IPS-NIHi7 (cell line): ENCODE results near the gene UBAP1.
"Not testable (repeated sequence)": the region's sequence is repeated elsewhere in the genome, so short reads cannot be mapped to it uniquely, and the experiment has no call there.

Source experiments
- DNase-seq: peaks from one replicate; pipeline ENCODE4 v3.0.0; 2012; ENCODE audit warnings: mixed read lengths; ENCODE audit errors: extremely low spot score

UBAP1 gene

DNA sequence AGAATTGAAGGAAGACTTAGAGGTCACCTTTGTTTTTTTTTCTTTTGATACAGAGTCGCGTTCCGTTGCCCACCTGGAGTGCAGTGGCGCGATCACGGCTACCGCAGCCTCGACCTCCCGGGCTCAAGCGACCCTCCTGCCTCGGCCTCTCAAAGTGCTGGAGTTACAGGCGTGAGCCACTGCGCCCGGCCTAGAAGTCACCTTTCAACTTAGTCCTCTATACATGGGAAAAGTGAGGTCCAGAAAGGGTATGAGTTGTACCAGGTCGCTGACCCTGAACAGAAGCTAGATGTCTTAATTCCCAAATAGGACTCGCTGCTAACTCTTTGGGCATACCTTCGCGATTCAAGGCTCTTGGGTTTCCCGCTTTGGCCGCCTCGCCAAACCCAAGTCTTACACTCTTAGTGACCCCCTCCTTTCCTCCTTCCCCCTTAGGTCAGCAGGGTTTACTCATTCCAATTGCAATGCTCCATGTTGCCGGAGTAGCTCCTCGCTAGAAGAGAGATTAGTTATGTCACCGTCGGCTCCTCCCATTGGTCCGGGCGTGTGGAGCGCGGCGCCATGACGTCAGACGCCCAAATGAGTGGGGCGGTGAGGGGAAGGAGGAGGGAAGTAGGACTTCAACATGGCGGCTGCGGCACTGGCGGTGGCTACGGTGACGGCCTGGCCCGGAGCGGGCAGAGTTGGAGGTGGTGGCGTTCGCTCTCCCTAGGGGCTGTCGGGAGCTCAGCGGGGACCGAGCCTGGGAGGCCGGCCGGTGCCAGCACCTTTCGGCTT lies at the start of gene UBAP1:
Gene UBAP1 (plus strand): TSS at position 608 of the 777 bp plus-strand sequence. CDS start 41,872 bp downstream, outside the sequence.
- DNase-seq = peak; percentile 95

GRCh38 chr9:34131571-34131970 lies 47.3 kb upstream of the UBAP1 start:
- DNase-seq = no peak

- no peak for DNase-seq
Measured at GRCh38 chr9:34133436-34133949, 45.4 kb upstream of the UBAP1 start.

- no peak for DNase-seq
Measured at GRCh38 chr9:34134521-34134920, 44.3 kb upstream of the UBAP1 start.

DNA sequence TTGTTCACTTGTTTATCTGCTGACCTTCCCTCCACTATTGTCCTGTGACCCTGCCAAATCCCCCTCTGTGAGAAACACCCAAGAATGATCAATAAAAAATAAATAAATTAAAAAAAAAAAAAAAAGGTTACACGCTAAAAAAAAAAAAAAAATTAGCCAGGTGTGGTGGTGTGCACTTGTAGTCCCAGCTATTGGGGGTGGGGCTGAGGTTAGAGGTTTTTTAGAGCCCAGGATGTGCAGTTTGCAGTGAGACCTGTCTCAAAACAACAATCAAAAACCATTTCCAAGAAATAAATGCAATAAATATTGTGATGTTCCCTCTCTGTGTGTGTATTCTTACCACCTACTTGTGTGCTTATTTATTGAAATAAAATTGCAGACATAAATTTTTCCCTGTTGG lies 40.2 kb upstream of the UBAP1 start:
- DNase-seq = not testable (repeated sequence)

GRCh38 chr9:34139477-34140146 lies 39.2 kb upstream of the UBAP1 start:
- no peak for DNase-seq

DNA sequence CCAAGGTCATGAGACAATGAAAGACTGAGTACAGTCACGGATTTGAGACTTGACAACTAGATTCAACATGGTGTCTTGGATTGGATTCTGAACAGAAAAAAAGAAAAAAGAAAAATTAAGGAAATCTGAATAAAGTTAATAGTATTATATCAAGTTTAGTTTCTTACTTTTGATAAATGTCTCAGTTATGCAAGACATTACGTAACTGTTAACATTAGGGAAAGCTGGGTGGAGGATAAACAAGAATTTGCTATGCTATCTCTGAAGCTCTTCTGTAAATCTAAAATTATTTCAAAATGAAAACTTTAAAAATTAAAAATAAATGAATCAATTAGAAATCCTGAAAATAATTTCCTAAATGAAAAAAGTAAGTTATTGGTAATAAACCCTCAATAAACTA lies 38.0 kb upstream of the UBAP1 start:
- no peak for DNase-seq

GRCh38 chr9:34143116-34143515 lies 35.7 kb upstream of the UBAP1 start:
- DNase-seq = no peak

DNA sequence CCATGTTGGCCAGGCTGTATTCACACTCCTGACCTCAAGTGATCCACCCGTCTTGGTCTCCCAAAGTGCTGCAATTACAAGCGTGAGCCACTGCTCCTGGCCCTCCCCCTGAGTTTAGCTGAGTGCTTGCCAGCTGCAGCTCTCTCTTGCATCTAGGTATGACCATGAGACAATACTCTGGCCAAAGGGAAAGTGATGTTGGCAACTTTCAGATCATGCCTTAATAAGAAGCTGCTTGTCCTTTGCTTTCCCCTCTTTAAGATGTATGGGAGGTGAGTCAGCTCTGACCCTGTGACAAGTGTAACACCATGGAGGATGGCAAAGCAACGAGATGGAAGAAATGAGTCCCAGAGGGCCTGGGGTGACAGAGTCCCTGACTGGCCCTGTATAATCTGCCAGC lies 33.7 kb upstream of the UBAP1 start:
- no peak for DNase-seq

DNA sequence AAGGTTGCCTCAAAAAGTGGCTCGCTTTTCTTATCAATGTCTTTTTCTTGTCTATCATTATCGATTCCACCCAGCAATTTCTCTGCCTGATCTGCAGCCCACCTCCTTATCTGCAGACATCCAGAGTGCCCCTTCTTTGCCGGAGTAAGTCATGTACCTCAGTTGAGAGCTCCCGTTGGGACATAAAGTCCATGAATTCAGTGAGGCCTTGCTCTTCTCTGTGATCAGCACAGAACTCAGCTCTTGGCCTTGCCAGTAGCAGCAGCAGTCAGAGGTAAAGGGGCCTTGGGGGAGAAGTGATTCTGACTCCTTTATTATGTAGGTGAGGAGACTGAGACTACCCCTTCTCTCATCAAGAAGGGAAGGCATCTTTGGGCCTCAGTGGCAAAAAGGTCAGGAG lies 27.4 kb upstream of the UBAP1 start:
- no peak for DNase-seq

DNA sequence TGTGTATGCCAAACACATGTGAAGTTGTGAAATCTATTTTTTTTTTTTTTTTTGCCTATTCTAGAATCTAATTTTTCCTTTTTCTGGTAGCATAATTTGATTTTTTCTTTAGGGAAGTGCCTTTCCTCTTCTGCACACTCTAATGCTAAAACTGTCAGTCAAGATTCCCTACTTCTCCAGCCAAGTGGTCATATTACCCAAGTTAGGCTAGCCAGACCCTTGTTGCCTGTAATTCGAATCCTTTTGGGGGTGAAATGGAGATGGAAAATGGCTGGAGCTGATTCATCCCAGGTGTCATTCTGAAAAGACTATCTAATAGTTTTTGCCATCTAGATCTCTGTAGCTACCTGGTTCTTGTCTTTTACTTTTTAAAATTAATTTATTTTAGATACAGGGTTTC lies 24.8 kb upstream of the UBAP1 start:
- no peak for DNase-seq

DNA sequence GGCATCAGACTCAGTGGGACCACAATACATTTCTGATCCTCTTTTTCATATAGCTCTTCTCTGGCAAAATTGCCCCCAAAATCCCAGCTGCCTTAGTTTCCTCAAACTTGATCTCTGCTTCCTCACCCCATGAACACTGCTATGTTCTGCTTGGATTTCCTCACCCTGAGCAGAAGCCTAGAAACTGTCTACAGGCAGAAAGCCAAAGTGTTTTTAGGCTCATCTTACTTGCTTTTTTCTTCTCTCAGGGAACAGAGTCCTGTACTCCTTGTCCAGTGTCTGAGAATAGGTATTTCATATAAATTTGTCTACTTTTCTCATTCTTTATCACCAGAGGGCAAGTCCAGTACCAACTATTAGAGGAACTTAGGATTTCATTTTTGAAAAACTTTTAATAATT lies 21.5 kb upstream of the UBAP1 start:
- no peak for DNase-seq

DNA sequence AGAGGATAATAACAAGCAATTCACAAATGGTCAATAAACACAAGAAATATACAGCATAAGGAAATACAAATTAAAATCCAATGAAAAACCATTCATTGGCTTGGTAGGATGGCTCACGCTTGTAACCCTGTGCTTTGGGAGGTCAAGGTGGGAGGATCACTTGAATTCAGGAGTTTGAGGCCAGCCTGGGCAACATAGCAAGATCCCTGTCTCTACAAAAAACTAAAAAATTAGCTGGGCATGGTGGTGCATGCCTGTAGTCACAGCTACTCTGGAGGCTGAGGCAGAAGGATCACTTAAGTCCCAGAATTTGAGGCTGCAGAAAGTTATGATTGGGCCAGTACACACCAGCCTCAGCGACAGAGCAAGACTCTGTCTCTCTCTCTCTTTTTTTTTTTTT lies 20.9 kb upstream of the UBAP1 start:
- no peak for DNase-seq

GRCh38 chr9:34158362-34158869 lies 20.4 kb upstream of the UBAP1 start:
- DNase-seq = no peak

GRCh38 chr9:34163434-34163833 lies 15.4 kb upstream of the UBAP1 start:
- DNase-seq = no peak

DNA sequence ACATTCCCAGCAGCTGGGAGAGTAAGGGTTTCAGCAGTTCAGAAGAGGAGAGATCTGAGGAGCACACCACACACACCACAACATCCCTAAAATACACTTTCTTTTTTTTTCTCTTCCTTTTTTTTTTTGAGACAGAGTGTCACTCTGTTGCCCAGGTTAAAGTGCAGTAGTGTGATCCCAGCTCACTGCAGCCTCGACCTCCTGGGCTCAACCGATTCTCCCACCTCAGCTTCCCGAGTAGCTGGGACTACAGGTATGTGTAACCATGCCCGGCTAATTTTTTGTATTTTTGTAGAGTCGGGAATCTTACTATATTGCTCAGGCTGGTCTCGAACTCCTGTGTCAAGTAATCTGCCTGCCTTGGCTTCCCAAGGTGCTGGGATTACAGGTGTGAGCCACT lies 9.7 kb upstream of the UBAP1 start:
- no peak for DNase-seq

- no peak for DNase-seq
Measured at GRCh38 chr9:34170237-34170991, 8.4 kb upstream of the UBAP1 start.

- DNase-seq = no peak
Measured at GRCh38 chr9:34171753-34172535, 6.9 kb upstream of the UBAP1 start.

DNA sequence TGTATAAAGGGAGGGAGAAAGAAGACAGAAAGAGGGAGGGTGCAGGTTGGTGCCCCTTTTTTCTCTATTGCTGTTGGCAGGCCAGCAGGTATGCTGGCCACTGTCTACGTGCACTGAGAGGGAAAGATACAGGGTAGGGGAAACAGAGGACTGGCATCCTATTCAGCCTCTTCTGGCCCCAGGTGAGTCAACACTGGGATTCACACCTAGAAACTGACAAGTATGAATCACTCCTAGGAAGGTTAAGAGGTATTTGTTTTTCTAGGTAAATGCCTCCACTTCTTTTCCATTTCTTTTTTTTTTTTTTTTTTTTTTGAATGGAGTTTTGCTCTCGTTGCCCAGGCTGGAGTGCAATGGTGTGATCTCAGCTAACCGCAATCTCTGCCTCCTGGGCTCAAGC lies 2.8 kb upstream of the UBAP1 start:
- no peak for DNase-seq

DNA sequence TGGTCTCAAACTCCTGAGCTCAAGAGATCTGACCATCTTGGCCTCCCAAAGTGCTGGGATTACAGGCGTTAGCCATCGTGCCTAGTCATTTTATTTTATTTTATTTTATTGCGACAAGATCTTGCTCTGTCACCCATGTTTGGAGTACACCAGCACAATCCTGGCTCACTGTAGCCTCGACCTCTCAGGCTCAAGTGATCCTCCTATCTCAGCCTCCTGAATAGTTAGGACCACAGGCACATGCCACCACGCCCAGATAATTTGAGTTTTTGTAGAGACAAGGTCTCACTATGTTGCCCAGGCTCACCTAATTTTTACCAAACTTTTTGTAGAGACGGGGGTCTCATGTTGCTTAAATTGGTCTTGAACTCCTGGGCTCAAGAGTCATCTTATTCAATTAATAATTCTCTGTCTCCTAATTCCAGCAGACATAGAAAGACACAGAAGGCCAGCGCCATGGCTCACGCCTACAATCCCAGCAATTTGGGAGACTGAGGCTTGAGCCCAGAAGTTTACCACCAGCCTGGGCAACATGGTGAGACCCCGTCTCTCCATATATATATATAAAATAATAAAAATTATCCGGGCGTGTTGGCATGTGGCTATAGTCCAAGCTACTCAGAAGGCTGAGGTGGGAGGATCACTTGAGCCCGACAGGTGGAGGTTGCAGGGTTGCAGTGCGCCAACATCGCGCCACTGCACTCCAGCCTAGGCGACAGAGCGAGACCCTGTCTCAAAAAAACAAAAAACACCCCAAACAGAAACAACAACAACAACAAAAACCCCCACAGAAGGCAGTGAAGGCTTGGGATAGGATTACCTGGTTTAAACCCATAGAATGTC lies 1.0 kb upstream of the UBAP1 start:
- no peak for DNase-seq
